Vagina (tissue), 2 donors: ENCODE measurements around the gene MXD4.

Source experiments
- POLR2A ChIP-seq, 2 donors: fragments of 450-650 bp; IDR thresholded peaks; one replicate each; pipeline ENCODE4 v1.6.1; 2017; ENCODE audit warnings: antibody characterized with exemption in 2 of 2, mild to moderate bottlenecking in 2 of 2, moderate library complexity in 2 of 2
- POLR2AphosphoS5 ChIP-seq, 2 donors: sonication (generic); formaldehyde crosslinking; IDR thresholded peaks; one replicate each; pipeline ENCODE4 v1.9.0; 2017; ENCODE audit warnings: antibody characterized with exemption in 2 of 2, mild to moderate bottlenecking in 2 of 2, low read depth in 1 of 2; ENCODE audit not compliant: insufficient read depth in 1 of 2
- TF ChIP-seq, protein P1 (sequence below), 3 experiments: fragments of 450-650 bp in 2 of 3; fragments of 200-600 bp in 1 of 3; sonication (generic) in 1 of 3; IDR thresholded peaks; one replicate each; pipeline ENCODE4 v1.5.1; 2017 to 2019; ENCODE audit warnings: antibody characterized with exemption in 3 of 3, mild to moderate bottlenecking in 2 of 3, moderate library complexity in 2 of 3

- TF ChIP-seq, protein P1, sequence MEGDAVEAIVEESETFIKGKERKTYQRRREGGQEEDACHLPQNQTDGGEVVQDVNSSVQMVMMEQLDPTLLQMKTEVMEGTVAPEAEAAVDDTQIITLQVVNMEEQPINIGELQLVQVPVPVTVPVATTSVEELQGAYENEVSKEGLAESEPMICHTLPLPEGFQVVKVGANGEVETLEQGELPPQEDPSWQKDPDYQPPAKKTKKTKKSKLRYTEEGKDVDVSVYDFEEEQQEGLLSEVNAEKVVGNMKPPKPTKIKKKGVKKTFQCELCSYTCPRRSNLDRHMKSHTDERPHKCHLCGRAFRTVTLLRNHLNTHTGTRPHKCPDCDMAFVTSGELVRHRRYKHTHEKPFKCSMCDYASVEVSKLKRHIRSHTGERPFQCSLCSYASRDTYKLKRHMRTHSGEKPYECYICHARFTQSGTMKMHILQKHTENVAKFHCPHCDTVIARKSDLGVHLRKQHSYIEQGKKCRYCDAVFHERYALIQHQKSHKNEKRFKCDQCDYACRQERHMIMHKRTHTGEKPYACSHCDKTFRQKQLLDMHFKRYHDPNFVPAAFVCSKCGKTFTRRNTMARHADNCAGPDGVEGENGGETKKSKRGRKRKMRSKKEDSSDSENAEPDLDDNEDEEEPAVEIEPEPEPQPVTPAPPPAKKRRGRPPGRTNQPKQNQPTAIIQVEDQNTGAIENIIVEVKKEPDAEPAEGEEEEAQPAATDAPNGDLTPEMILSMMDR (IDR thresholded peaks at IDR 0.05): no peak
- TF ChIP-seq POLR2A (IDR thresholded peaks at IDR 0.05) (no peak), POLR2AphosphoS5 (IDR thresholded peaks at IDR 0.05; ENCODE audit: insufficient read depth in 1 of 2, low read depth in 1 of 2) (no peak)
These were observed 23.9 kb upstream of the MXD4 start for GRCh38 chr4:2285613-2286381.
